ENCODE measurements around the gene ABRACL. TPM values are rescaled to one million over a fixed set of nuclear protein-coding genes. Genes with fewer than 3 reads are reported as not detected.

The ABRACL gene
- total RNA-seq, 2 donors from 2014 or later, result 94.3 to 186 TPM

- H3K27ac Mint-ChIP-seq, result no peak overlapping the region
- ATAC-seq (replicated peaks), result no peak
- no peaks in the 10 kb centered on the region for H3K9me3 Mint-ChIP-seq
- H3K4me3 Mint-ChIP-seq, result no peak overlapping the region
- H3K36me3 Mint-ChIP-seq (ENCODE audit: low read depth), result no peaks in the 10 kb centered on the region
- H3K27me3 Mint-ChIP-seq, result no peaks in the 10 kb centered on the region
- H3K4me1 Mint-ChIP-seq, result no peaks in the 10 kb centered on the region
These were observed 29.5 kb downstream of the ABRACL start for GRCh38 chr6:139058029-139058428.

- no peaks in the 10 kb centered on the region for H3K9me3 Mint-ChIP-seq
- H3K27me3 Mint-ChIP-seq, result no peaks in the 10 kb centered on the region
- no peak overlapping the region for H3K4me3 Mint-ChIP-seq
- peak; percentile 78 for ATAC-seq (replicated peaks)
- no peaks in the 10 kb centered on the region for H3K4me1 Mint-ChIP-seq
- no peaks in the 10 kb centered on the region for H3K36me3 Mint-ChIP-seq (ENCODE audit: low read depth)
- no peak overlapping the region for H3K27ac Mint-ChIP-seq
These were observed 31.8 kb downstream of the ABRACL start for GRCh38 chr6:139060332-139060731.

GRCh38 chr6:139062932-139063646 is 34.5 kb downstream of the ABRACL start:
- Mint-ChIP-seq H3K36me3 (ENCODE audit: low read depth) (no peaks in the 10 kb centered on the region), H3K27ac (no peak overlapping the region), H3K4me3 (no peak overlapping the region), H3K9me3 (no peaks in the 10 kb centered on the region), H3K4me1 (no peaks in the 10 kb centered on the region), H3K27me3 (no peaks in the 10 kb centered on the region)
- no peak for ATAC-seq (replicated peaks)

- Mint-ChIP-seq H3K36me3 (ENCODE audit: low read depth) (no peaks in the 10 kb centered on the region), H3K27ac (no peak overlapping the region), H3K27me3 (no peaks in the 10 kb centered on the region), H3K9me3 (no peaks in the 10 kb centered on the region), H3K4me3 (no peak overlapping the region), H3K4me1 (no peaks in the 10 kb centered on the region)
- no peak for ATAC-seq (replicated peaks)
These were observed 36.6 kb downstream of the ABRACL start for GRCh38 chr6:139064981-139065665.

GRCh38 chr6:139066080-139066479 is 37.5 kb downstream of the ABRACL start:
- Mint-ChIP-seq H3K27ac (no peak overlapping the region), H3K4me3 (no peak overlapping the region), H3K36me3 (ENCODE audit: low read depth) (no peaks in the 10 kb centered on the region), H3K4me1 (no peaks in the 10 kb centered on the region), H3K27me3 (no peaks in the 10 kb centered on the region), H3K9me3 (no peaks in the 10 kb centered on the region)
- ATAC-seq (replicated peaks), result no peak

GRCh38 chr6:139068846-139069245 is 40.3 kb downstream of the ABRACL start:
- Mint-ChIP-seq H3K9me3 (no peaks in the 10 kb centered on the region), H3K27me3 (no peaks in the 10 kb centered on the region), H3K4me1 (no peaks in the 10 kb centered on the region), H3K36me3 (ENCODE audit: low read depth) (no peaks in the 10 kb centered on the region), H3K4me3 (no peak overlapping the region), H3K27ac (no peak overlapping the region)
- ATAC-seq (replicated peaks), result no peak

GRCh38 chr6:139073118-139073517 is 44.6 kb downstream of the ABRACL start:
- ATAC-seq (replicated peaks), result no peak
- no peak overlapping the region for H3K4me3 Mint-ChIP-seq
- H3K27me3 Mint-ChIP-seq, result no peaks in the 10 kb centered on the region
- no peaks in the 10 kb centered on the region for H3K36me3 Mint-ChIP-seq (ENCODE audit: low read depth)
- H3K4me1 Mint-ChIP-seq, result no peaks in the 10 kb centered on the region
- no peaks in the 10 kb centered on the region for H3K9me3 Mint-ChIP-seq
- no peak overlapping the region for H3K27ac Mint-ChIP-seq

GRCh38 chr6:139079018-139079417 is 50.5 kb downstream of the ABRACL start:
- H3K27me3 Mint-ChIP-seq, result no peaks in the 10 kb centered on the region
- no peaks in the 10 kb centered on the region for H3K9me3 Mint-ChIP-seq
- no peaks in the 10 kb centered on the region for H3K36me3 Mint-ChIP-seq (ENCODE audit: low read depth)
- no peaks in the 10 kb centered on the region for H3K4me1 Mint-ChIP-seq
- no peak for ATAC-seq (replicated peaks)
- no peak overlapping the region for H3K4me3 Mint-ChIP-seq
- H3K27ac Mint-ChIP-seq, result no peak overlapping the region

- no peaks in the 10 kb centered on the region for H3K36me3 Mint-ChIP-seq (ENCODE audit: low read depth)
- no peak for ATAC-seq (replicated peaks)
- no peaks in the 10 kb centered on the region for H3K27me3 Mint-ChIP-seq
- H3K9me3 Mint-ChIP-seq, result no peaks in the 10 kb centered on the region
- H3K4me3 Mint-ChIP-seq, result no peak overlapping the region
- no peak overlapping the region for H3K27ac Mint-ChIP-seq
- no peaks in the 10 kb centered on the region for H3K4me1 Mint-ChIP-seq
These were observed 51.8 kb downstream of the ABRACL start for GRCh38 chr6:139080255-139080920.

- no peaks in the 10 kb centered on the region for H3K36me3 Mint-ChIP-seq (ENCODE audit: low read depth)
- H3K27me3 Mint-ChIP-seq, result no peaks in the 10 kb centered on the region
- H3K4me1 Mint-ChIP-seq, result no peaks in the 10 kb centered on the region
- no peak overlapping the region for H3K4me3 Mint-ChIP-seq
- ATAC-seq (replicated peaks), result no peak
- no peaks in the 10 kb centered on the region for H3K9me3 Mint-ChIP-seq
- H3K27ac Mint-ChIP-seq, result no peak overlapping the region
These were observed 52.9 kb downstream of the ABRACL start for GRCh38 chr6:139081471-139081870.

GRCh38 chr6:139082370-139082769 is 53.8 kb downstream of the ABRACL start:
- no peak for ATAC-seq (replicated peaks)

GRCh38 chr6:139091826-139092225 is 63.3 kb downstream of the ABRACL start:
- no peaks in the 10 kb centered on the region for H3K36me3 Mint-ChIP-seq (ENCODE audit: low read depth)
- peaks cover 5% of the 10 kb centered on the region for H3K4me1 Mint-ChIP-seq
- no peak for ATAC-seq (replicated peaks)
- no peak overlapping the region for H3K27ac Mint-ChIP-seq
- no peaks in the 10 kb centered on the region for H3K27me3 Mint-ChIP-seq
- no peak overlapping the region for H3K4me3 Mint-ChIP-seq
- H3K9me3 Mint-ChIP-seq, result peaks cover 13% of the 10 kb centered on the region

More at GRCh38 chr6:139082370-139082769, 53.8 kb downstream of the ABRACL start:
- Mint-ChIP-seq H3K4me3 (no peak overlapping the region), H3K36me3 (ENCODE audit: low read depth) (no peaks in the 10 kb centered on the region), H3K4me1 (no peaks in the 10 kb centered on the region), H3K27me3 (no peaks in the 10 kb centered on the region), H3K9me3 (peaks cover under 1% of the 10 kb centered on the region), H3K27ac (no peak overlapping the region)
